Activated CD4-positive, CD25-positive, alpha-beta regulatory T cell treated with anti-CD3 and anti-CD28 coated beads, Interleukin-2, amount 50 U/mL, for 72 hours (primary cell): ENCODE data around the gene CPNE6.

ENCODE experiments used
- DNase-seq: peaks from one replicate; pipeline ENCODE4 v3.0.0; 2021

CPNE6 gene

GRCh38 chr14:24108336-24108874, 37.0 kb downstream of the CPNE6 start:
- no peak for DNase-seq

GRCh38 chr14:24110060-24110459, 38.7 kb downstream of the CPNE6 start:
- no peak for DNase-seq

- no peak for DNase-seq
Measured at GRCh38 chr14:24110523-24110922, 39.2 kb downstream of the CPNE6 start.

- DNase-seq: no peak
Measured at GRCh38 chr14:24113379-24113800, 42.0 kb downstream of the CPNE6 start.

GRCh38 chr14:24113801-24114531, 42.6 kb downstream of the CPNE6 start:
- DNase-seq: peak; percentile 72

- DNase-seq: peak; percentile 97
Measured at GRCh38 chr14:24114532-24115421, 43.4 kb downstream of the CPNE6 start, which contains the start of the genes DCAF11 and NRL. Gene DCAF11 (plus strand): TSS chr14:24114777. CDS start chr14:24115595, 818 bp downstream. Gene NRL (minus strand): TSS chr14:24114949. CDS start chr14:24082848, 32,101 bp downstream.

GRCh38 chr14:24115422-24116127, 44.2 kb downstream of the CPNE6 start:
- DNase-seq: no peak

- DNase-seq: no peak
Measured at GRCh38 chr14:24116128-24116814, 44.9 kb downstream of the CPNE6 start.

- DNase-seq: no peak
Measured at GRCh38 chr14:24117179-24117578, 45.8 kb downstream of the CPNE6 start.

- DNase-seq: no peak
Measured at GRCh38 chr14:24119691-24120090, 48.3 kb downstream of the CPNE6 start.

GRCh38 chr14:24121210-24121609, 49.8 kb downstream of the CPNE6 start:
- no peak for DNase-seq

- no peak for DNase-seq
Measured at GRCh38 chr14:24122416-24122815, 51.1 kb downstream of the CPNE6 start.

- DNase-seq: no peak
Measured at GRCh38 chr14:24122898-24123297, 51.5 kb downstream of the CPNE6 start.

- DNase-seq: no peak
Measured at GRCh38 chr14:24123424-24124417, 52.4 kb downstream of the CPNE6 start.

GRCh38 chr14:24126939-24127338, 55.6 kb downstream of the CPNE6 start:
- DNase-seq: no peak

- DNase-seq: no peak
Measured at GRCh38 chr14:24127673-24128072, 56.3 kb downstream of the CPNE6 start.
